ENCODE measurements around the gene COL12A1.

Gene COL12A1

DNA sequence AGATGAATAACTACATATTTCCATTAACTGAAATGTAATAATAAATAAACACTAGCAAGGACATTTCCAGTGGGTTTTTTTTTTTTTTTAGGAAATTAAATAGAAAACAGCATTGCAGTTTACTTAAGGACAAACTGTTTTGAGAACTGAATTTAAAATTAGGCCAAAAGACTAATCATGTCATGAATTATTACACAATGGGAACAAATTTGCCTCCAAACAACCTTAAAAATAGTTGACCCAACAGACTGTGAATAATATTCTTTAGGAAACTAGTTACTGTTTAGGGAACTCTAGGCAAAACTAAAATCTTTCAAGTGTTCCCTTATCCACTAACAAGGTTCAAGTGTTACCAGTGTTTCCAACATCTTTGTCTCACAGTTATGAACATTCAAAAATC, 16.4 kb upstream of the COL12A1 start:
- TF ChIP-seq, protein P1, sequence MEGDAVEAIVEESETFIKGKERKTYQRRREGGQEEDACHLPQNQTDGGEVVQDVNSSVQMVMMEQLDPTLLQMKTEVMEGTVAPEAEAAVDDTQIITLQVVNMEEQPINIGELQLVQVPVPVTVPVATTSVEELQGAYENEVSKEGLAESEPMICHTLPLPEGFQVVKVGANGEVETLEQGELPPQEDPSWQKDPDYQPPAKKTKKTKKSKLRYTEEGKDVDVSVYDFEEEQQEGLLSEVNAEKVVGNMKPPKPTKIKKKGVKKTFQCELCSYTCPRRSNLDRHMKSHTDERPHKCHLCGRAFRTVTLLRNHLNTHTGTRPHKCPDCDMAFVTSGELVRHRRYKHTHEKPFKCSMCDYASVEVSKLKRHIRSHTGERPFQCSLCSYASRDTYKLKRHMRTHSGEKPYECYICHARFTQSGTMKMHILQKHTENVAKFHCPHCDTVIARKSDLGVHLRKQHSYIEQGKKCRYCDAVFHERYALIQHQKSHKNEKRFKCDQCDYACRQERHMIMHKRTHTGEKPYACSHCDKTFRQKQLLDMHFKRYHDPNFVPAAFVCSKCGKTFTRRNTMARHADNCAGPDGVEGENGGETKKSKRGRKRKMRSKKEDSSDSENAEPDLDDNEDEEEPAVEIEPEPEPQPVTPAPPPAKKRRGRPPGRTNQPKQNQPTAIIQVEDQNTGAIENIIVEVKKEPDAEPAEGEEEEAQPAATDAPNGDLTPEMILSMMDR (IDR thresholded peaks at IDR 0.05; ENCODE audit: low read depth, low read length): no peak
- no peak for DNase-seq (ENCODE audit: extremely low read depth, low read depth)

DNA sequence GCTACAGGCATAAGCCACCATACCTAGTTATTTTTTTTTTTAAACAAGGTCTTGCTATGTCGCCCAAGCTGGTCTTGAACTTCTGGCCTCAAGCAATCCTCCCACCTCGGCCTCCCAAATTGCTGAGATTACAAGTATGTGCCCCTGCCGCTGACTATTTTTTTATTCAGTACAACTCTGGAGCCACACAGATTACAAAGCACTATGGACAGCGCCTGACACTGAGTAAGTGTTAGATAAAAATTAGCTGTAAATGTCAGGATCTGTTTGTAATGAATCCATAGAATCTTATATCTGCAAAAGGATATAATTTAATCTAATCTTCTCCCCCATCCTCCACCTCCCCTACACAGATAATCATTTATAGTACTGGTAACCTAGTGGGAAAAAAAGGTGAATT, 15.3 kb upstream of the COL12A1 start:
- TF ChIP-seq, protein P1 (IDR thresholded peaks at IDR 0.05; ENCODE audit: low read depth, low read length): no peak
- DNase-seq (ENCODE audit: extremely low read depth, low read depth): no peak

DNA sequence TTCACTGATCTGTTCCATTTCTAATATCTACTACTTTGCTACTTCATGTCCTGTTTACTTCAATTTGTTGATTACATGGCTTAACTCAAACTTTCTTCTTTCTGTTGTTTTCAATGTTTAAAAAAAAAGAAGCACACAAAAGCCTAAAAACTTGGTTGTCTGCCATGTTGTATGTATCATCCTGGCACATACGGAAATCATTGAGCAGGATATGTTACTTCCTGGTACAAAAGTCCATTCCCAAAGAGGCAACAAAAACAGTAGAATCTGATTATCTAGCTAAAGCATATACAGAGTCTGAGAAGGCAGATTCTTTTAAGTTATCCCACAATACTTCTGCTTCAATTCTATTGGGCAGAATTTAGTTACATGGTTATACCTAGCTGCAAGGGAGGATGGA, 14.5 kb upstream of the COL12A1 start:
- TF ChIP-seq, protein P1 (IDR thresholded peaks at IDR 0.05; ENCODE audit: low read depth, low read length): no peak
- DNase-seq (ENCODE audit: extremely low read depth, low read depth): no peak

DNA sequence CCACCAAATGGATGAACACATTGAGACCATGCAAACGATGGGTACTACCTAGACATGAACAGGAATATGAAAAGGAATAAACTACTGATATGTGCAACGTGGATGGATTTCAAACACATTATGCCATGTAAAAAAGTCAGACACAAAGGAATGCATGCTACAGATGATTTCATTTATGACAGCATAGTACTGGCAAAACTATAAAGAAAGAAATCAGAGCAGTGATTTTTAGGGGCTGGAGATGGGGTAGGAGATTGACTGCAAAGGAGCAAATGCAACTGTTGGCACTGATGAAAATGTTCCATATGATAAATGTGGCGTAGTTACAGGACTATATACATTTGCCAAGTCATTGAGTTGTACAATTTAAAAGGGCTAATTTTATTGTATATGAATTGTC, 13.4 kb upstream of the COL12A1 start:
- TF ChIP-seq, protein P1 (IDR thresholded peaks at IDR 0.05; ENCODE audit: low read depth, low read length): no peak
- DNase-seq (ENCODE audit: extremely low read depth, low read depth): no peak

DNA sequence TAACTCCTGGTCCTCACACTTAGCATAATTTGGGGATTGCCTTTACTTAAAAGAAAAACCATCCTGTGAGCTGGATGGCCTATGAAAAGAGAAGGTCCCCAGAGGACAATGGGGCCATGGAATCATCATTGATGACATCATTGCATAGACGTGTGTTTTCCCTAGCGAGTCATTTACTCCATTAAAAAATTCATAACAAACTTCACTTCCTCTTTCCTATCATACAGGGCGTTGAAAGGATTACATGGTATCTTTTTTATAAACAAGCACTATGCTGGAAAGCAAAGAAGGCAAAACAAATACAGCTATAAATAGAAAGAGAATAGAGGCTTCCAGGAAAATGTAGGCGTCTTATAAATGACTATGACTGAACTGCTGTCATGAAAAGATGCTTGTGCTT, 11.3 kb upstream of the COL12A1 start:
- TF ChIP-seq, protein P1 (IDR thresholded peaks at IDR 0.05; ENCODE audit: low read depth, low read length): no peak
- no peak for DNase-seq (ENCODE audit: extremely low read depth, low read depth)

DNA sequence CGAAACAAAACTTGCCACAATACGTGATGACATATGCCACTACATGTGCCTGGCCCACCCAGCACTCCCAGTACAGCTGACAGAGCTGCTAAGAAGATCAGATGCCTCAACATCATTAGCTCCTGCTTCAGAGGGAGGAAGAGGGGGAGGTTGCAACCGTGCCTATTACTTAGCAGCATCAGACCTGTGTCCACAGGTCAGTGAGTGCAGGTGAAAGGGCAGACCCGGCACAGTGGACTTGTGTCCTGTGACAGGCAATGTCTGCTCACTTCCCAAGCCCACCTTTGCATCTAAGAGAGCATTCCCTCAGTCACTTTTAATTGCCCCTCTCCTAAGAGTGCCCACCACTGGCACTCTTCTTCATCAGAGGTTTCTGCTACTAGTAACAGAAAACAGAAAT, 9.4 kb upstream of the COL12A1 start:
- no peak for DNase-seq (ENCODE audit: extremely low read depth, low read depth)
- TF ChIP-seq, protein P1 (IDR thresholded peaks at IDR 0.05; ENCODE audit: low read depth, low read length): no peak

DNA sequence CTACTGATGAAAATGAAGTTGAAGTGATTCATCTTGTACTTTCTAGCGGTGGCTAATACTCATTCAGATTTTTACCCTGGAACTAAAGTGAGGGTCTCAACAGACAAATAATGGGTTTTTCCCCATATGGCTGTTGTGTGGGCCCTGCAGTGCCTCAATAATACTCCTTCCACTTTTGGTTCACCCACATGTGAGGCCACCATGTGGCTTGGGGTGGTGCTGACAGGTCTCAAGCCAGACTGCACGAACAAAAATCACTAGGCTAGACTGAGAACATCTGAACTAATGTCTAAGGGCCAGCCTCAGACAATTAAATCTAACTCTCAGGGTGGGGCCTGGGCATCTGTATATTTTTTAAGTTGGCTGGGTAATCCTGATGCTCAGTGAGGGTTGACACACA, 7.9 kb upstream of the COL12A1 start:
- TF ChIP-seq, protein P1 (IDR thresholded peaks at IDR 0.05; ENCODE audit: low read depth, low read length): no peak
- no peak for DNase-seq (ENCODE audit: extremely low read depth, low read depth)

Data from AG09319 (cell line).